ENCODE data around the gene USP9X.

GRCh38 chrX:41250867-41251266 is 165.6 kb downstream of the USP9X start:
- no peak for TF ChIP-seq TAF1 (IDR thresholded peaks at IDR 0.05; ENCODE audit: borderline replicate concordance, low read depth, low read length)
- TF ChIP-seq YY1 (IDR thresholded peaks at IDR 0.05; ENCODE audit: low read depth) = no peak

Data from SK-N-SH (cell line).